Epidermal melanocyte (primary cell): ENCODE measurements around the gene UBE4A.

ENCODE experiments used
- DNase-seq: peaks from one replicate; pipeline ENCODE4 v3.0.0; 2011; ENCODE audit warnings: low spot score; ENCODE audit not compliant: insufficient read length

UBE4A gene

GRCh38 chr11:118341261-118341660 is 18.1 kb upstream of the UBE4A start:
- DNase-seq, result no peak

DNA sequence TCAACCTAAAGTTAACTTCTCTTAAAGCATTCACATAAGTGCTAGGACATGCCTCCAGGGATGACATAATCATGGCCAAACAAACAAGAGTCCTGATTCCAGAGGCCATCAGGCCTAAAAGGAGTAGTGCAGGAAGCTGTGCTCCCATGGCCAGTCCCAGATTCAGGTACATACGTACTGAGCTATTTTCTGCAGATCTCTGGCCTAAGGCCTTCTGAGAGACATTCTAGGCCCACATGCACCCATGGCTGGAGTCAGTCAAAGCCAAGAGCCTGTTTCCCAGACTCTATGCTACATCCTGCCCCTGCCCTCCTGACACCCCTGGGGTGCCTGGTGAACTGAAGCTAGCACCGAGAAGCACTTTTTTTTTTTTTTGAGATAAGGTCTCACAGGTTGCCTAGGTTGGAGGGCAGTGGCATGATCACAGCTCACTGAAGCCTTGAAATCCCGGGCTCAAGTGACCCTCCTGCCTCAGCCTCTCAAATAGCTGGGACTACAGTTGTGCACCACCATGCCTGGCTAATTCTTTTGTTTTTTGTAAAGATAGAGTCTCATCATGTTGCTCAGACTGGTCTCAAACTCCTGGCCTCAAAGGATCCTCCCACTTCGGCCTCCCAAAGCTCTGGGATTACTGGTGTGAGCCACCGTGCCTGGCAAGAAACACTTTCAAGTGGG is 17.4 kb upstream of the UBE4A start:
- DNase-seq, result no peak

- DNase-seq, result no peak
These were observed 16.8 kb upstream of the UBE4A start, which contains the start of gene CD3D for GRCh38 chr11:118342503-118343161. Gene CD3D (minus strand): TSS chr11:118342705. CDS start chr11:118342607, 98 bp downstream.

DNA sequence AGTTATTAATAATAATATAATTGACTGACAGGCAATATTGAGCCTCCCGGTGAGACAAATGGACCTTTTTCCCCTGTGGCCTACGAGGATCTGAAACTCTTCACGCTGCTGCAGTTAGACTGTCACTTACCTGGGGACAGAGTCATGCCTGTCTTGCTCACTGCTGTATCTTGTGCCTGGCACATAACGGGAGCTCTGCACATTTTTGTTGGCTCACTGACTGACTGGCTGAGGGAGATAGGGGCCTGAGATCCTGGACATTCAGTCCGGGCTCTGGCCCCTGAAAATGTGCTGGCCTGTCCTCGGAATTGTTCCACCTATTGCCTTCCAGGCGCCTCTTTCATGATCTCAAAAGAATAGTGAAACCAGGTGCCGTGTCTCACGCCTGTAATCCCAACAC is 16.2 kb upstream of the UBE4A start:
- DNase-seq, result no peak

GRCh38 chr11:118343981-118344515 is 15.4 kb upstream of the UBE4A start, which contains the start of gene CD3G:
Gene CD3G (plus strand): TSS chr11:118344344. CDS start chr11:118344424, 80 bp downstream.
- no peak for DNase-seq

- DNase-seq, result no peak
These were observed 9.9 kb upstream of the UBE4A start for GRCh38 chr11:118349475-118349874.

GRCh38 chr11:118353084-118353710 is 6.2 kb upstream of the UBE4A start:
- DNase-seq, result no peak

- DNase-seq, result no peak
These were observed 1.3 kb upstream of the UBE4A start for GRCh38 chr11:118358071-118358470.

DNA sequence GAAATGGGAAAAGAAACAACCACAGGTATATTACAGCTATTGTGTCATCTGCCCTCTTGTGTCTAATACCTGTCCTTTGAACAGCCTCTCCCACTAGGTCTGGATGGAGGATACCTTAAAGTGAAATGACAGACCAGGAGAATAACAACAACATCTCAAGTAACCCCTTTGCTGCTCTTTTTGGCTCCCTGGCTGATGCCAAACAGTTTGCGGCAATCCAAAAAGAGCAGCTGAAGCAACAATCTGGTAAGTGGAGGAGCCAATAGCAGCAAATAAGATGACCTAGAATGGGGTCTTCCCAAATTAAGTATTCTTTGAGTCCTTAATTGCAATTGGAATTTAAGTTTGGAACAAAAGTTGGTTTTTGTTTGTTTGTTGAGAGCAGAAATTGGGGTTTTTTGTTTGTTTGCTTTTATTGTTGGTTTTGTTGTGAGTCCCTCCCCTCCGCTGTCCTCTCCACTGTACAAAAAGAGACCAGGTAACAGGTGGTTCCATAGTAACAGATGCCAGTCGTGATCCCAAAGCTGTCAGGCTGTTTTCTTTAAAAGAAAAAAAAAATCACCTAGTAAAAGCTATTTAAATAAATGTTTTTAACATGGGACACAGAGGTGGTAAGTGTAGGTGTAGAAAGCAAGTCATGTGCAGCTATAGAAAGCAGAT is 5.7 kb downstream of the UBE4A start:
- DNase-seq, result no peak

DNA sequence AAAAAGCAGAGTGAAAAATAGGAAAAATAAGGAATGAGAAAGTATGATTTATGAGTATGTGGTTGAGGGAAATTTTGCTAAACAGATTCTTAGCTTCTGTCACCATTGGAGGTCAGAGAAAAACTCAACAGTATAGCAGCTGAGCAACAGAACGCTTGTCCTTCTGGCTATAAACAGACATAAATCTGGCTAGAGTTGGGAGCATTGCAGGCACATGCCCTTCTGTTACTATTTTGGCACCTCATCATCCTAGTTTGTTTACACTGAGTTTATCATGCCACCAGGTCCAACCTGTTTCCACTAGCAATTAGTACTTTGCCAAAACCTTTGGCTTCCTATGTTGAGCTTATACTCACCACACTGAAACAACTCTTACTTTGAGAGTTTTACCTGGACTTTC is 6.9 kb downstream of the UBE4A start:
- no peak for DNase-seq

GRCh38 chr11:118370774-118371173 is 11.4 kb downstream of the UBE4A start:
- DNase-seq, result no peak

- DNase-seq, result no peak
These were observed 13.9 kb downstream of the UBE4A start for GRCh38 chr11:118373263-118373662.

GRCh38 chr11:118373871-118374270 is 14.5 kb downstream of the UBE4A start:
- no peak for DNase-seq

DNA sequence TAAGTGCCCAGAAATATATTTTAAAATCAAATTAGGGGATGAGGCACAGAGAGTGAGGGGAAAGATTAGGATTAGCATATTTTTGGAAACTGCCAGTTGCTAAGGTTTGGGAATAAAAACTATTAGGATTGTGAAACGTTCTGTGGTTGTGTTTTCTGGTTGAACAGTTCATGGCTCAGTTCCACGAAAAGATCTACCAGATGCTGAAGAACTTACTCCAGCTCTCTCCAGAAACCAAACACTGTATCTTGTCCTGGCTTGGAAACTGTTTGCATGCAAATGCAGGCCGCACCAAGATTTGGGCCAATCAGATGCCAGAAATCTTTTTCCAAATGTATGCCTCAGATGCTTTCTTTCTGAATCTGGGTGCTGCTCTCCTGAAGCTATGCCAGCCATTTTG is 15.3 kb downstream of the UBE4A start:
- DNase-seq, result no peak

DNA sequence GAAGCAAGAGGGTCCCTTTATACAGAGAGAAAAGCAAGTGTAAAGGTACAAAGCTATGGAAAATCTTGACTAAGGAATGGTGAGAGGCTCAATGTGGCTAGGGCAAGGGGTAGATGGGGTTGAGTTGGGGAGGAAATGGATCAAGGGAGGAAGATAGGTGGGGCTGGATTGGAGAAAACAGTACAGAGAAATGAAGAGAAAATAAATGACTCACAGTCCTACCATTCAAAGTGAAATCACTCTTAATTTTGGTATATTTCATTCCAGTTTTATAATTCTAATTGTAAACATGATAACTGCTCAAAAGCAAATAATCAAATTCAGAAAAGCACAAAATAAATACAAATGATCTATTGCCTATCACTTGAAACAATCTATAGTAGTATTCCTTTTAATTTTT is 16.6 kb downstream of the UBE4A start:
- DNase-seq, result no peak

DNA sequence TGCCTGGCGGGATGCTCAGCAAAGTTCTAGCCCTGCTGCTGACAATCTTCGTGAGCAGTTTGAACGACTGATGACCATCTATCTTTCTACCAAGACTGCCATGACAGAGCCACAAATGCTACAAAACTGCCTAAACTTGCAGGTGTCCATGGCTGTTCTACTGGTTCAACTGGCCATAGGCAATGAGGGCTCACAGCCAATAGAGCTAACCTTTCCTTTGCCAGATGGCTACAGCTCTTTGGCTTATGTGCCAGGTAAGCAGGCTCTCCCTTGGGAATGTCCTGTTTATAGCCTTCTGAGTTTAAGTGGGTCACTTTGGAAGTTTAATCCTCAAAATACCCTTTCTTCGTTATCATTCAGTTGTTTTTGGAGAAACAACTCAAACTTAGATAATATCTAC is 20.1 kb downstream of the UBE4A start:
- no peak for DNase-seq

DNA sequence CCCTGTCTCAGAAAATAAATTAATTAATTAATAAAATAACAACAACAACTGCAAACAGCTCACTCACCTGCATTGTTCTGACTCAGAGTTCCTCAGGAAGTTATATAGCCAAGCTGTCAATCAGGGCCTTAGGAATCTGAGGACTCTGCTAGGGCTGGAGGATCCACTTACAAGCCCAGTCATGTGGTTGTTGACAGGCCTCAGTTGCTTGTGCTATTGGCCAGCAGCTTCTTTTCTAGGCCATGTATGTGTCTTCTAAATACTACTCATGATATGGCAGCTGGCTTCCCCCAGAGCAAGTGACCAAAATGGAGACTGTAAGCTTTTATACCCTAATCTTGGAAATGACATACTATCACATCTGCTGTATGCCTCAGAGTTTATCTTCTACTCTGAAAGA is 21.2 kb downstream of the UBE4A start:
- DNase-seq, result no peak

DNA sequence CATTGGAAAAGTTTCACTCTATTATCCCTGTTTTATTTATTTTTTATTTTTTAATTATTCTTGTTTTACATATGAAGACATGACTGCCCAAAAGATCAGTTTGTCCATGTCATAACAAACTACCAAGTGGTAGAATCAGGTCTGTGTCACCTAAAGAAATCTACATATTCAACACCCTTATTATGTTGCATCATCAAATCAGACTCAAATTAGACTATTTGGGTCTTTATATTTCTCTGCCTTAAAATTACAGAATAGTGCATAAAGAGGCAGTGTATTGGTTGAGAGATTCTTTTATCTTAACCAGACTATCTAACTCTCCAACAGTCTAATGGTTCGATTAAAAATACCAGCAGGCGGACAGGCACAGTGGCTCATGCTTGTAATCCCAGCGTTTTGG is 23.6 kb downstream of the UBE4A start:
- no peak for DNase-seq

GRCh38 chr11:118383657-118384056 is 24.3 kb downstream of the UBE4A start:
- DNase-seq, result no peak

GRCh38 chr11:118396097-118396501 is 36.7 kb downstream of the UBE4A start:
- no peak for DNase-seq

DNA sequence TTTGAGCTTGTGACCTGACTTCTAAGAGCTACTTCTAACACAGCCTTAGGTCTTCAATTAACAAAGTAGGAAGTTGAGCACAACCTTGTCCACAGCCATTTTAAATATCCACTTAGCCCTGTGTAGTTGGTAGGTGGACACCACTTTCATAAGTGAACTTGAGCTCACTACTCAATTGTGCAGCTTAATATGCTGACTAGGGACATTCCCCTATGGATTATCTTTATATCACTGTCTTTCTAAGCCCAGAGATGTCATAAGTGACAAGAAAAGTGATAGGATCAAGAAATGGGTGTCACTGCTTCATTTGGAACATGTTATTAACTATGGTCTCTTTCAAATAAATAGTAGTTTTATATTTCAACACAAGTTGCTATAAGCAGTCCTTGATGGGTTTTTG is 38.0 kb downstream of the UBE4A start:
- DNase-seq, result no peak
